Choroid plexus epithelial cell (primary cell): ENCODE data around the gene CCDC106.
A peak's percentile ranks its signal among the peaks of the same experiment; 100 is the strongest.

Experiments used
- DNase-seq: peaks from one replicate; pipeline ENCODE4 v3.0.0-alpha.2; 2010; ENCODE audit warnings: low read depth
- H3K4me3 ChIP-seq: 2 replicates; pipeline ENCODE4 v1.5.1; 2011; ENCODE audit warnings: low read depth, mild to moderate bottlenecking, control low read depth, low read length, moderate library complexity
- CTCF ChIP-seq: conservative IDR thresholded peaks from 2 replicates; pipeline ENCODE4 v1.5.1; 2011; ENCODE audit warnings: low read depth, mild to moderate bottlenecking, control low read depth, inconsistent platforms, low read length, moderate library complexity

Gene CCDC106

GRCh38 chr19:55606817-55607216 is 41.2 kb upstream of the CCDC106 start:
- H3K4me3 ChIP-seq: peak overlapping the region; percentile 84
- DNase-seq: no peak
- TF ChIP-seq CTCF: no peak

- DNase-seq: no peak
- no peak for TF ChIP-seq CTCF
- H3K4me3 ChIP-seq: no peak overlapping the region
Measured at GRCh38 chr19:55609326-55609725, 38.7 kb upstream of the CCDC106 start.

- DNase-seq: no peak
- H3K4me3 ChIP-seq: no peak overlapping the region
Measured at GRCh38 chr19:55611300-55611982, 36.6 kb upstream of the CCDC106 start.

GRCh38 chr19:55611983-55612645 is 35.9 kb upstream of the CCDC106 start:
- no peak overlapping the region for H3K4me3 ChIP-seq
- no peak for TF ChIP-seq CTCF
- DNase-seq: no peak

More at GRCh38 chr19:55611300-55611982, 36.6 kb upstream of the CCDC106 start:
- TF ChIP-seq CTCF: no peak

GRCh38 chr19:55613396-55613795 is 34.6 kb upstream of the CCDC106 start:
- H3K4me3 ChIP-seq: no peak overlapping the region
- no peak for TF ChIP-seq CTCF
- no peak for DNase-seq

- TF ChIP-seq CTCF: no peak
- DNase-seq: no peak
- H3K4me3 ChIP-seq: no peak overlapping the region
Measured at GRCh38 chr19:55613930-55614710, 33.9 kb upstream of the CCDC106 start.
